Kidney epithelial cell (primary cell): ENCODE results near the gene SSR4. TPM values are rescaled to one million over a fixed set of nuclear protein-coding genes. Genes with fewer than 3 reads are reported as not detected.
A peak's percentile ranks its signal among the peaks of the same experiment; 100 is the strongest.

Source experiments
- DNase-seq: peaks from one replicate; pipeline ENCODE4 v3.0.0-alpha.2; 2010; ENCODE audit warnings: low read depth
- H3K27me3 ChIP-seq: 2 replicates; pipeline ENCODE4 v1.6.0; 2011; ENCODE audit warnings: low read length; ENCODE audit not compliant: control insufficient read depth, insufficient read depth
- H3K36me3 ChIP-seq: 2 replicates; pipeline ENCODE4 v1.5.1; 2011; ENCODE audit warnings: low read length; ENCODE audit not compliant: control insufficient read depth, insufficient read depth
- H3K4me3 ChIP-seq: 2 replicates; pipeline ENCODE4 v1.5.1; 2011; ENCODE audit warnings: low read depth, mild to moderate bottlenecking, control low read depth, low read length
- total RNA-seq: library from RNA; depleted of rRNA; stranded (reverse); fragments of >200 nt; gene quantifications from 2 replicates; pipeline ENCODE4 v1.2.3, GENCODE V29; 2015
- TF ChIP-seq, protein P1 (sequence below): IDR thresholded peaks from 2 replicates; pipeline ENCODE4 v1.5.1; 2011; ENCODE audit warnings: mild to moderate bottlenecking, moderate library complexity, low read length, control low read depth, inconsistent platforms; ENCODE audit not compliant: insufficient read depth, poor library complexity, severe bottlenecking

Gene SSR4
- total RNA-seq, 1 donor from 2014 or later = 300 TPM

DNA sequence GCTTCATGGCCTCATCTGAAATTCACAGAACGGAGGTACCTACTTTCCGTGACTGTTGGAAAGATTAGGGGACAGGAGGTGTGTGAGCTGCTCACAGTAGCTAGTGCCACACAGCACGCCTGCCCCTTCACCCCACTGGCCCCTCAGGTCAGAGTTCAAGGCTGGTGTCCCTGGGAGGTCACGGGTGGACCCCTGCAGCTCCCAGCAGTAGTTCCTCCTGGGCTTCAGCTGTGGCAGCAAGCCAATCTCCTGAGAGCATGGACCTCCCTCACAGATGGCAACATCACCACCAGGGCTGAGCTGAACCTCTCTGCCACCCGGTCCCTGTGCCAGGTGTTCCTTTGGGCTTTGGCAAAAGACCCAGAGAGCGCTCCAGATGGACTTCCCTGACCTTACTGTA is 2.1 kb upstream of the SSR4 start:
- TF ChIP-seq, protein P1, sequence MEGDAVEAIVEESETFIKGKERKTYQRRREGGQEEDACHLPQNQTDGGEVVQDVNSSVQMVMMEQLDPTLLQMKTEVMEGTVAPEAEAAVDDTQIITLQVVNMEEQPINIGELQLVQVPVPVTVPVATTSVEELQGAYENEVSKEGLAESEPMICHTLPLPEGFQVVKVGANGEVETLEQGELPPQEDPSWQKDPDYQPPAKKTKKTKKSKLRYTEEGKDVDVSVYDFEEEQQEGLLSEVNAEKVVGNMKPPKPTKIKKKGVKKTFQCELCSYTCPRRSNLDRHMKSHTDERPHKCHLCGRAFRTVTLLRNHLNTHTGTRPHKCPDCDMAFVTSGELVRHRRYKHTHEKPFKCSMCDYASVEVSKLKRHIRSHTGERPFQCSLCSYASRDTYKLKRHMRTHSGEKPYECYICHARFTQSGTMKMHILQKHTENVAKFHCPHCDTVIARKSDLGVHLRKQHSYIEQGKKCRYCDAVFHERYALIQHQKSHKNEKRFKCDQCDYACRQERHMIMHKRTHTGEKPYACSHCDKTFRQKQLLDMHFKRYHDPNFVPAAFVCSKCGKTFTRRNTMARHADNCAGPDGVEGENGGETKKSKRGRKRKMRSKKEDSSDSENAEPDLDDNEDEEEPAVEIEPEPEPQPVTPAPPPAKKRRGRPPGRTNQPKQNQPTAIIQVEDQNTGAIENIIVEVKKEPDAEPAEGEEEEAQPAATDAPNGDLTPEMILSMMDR = no peak
- no peak overlapping the region for H3K4me3 ChIP-seq
- no peak for DNase-seq
- H3K27me3 ChIP-seq = no peaks in the 10 kb centered on the region
- peaks cover 2% of the 10 kb centered on the region for H3K36me3 ChIP-seq

DNA sequence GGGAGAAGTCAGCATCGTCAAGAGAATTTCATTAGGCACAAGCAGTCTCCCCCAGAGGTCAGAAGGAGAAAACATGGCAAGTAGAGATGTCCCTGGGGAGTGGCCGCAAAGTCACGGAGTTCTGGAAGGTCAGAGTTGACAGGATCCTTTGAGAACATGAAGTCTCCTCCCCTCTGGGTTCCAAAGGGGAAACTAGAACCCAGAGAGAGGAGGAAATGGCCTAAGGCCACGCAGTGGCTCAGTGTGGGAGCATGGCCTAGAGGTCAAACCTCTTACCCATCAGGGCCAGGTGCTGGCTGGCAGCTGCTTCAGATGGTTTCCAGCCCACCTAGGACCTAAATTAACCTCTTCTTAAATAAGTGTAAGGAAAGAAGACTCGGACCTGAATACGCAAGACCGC is 1.2 kb upstream of the SSR4 start:
- Histone ChIP-seq H3K27me3 (no peaks in the 10 kb centered on the region), H3K4me3 (peak overlapping the region; percentile 79), H3K36me3 (peaks cover 2% of the 10 kb centered on the region)
- TF ChIP-seq, protein P1 = no peak
- no peak for DNase-seq

DNA sequence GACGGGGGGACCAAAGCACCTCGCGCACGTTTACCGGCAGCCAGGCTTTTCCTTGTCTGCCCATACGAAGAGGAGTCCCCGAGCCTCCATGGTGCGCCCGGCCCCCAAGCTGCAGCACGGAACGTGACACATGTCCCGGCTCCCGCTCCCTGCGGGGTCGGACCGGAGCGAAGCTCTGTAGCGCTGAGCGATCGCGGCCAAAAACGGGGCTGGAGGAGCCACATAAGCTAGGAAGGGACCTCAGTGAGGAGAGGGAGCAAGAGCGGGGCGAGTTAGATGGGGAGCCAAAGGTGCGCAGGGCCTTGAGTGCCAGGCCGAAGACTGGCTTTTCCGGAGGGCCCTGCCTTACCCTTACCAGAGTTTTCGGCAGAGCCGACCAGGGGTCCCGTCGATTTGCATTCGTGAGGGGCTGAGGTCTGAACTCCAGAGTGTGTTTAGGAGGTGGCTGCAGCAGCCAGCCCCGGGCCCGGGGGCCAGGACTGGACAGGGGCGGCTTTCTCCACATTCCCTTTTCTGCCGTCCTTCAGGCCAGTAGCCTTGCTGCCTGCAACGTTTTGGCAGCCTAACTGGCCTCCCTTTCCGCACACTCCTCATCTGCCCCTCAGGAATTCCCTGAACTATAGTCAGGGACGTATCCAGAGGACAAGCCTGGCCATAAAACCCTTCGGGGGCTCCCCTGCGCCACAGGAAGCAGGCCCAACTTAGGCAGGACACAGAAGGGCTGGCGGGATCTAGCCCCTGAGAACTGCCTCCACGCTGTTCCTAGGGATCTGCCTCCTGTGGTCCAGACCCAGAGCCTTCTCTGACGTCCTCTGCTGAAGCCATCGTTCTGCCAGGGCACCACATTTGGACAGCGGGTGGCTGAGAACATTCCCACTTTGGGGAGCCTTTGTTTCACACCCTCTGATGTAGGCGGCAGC is 689 bp downstream of the SSR4 start:
- TF ChIP-seq, protein P1 = no peak
- Histone ChIP-seq H3K27me3 (no peaks in the 10 kb centered on the region), H3K4me3 (peak overlapping the region; percentile 79), H3K36me3 (peaks cover 2% of the 10 kb centered on the region)
- no peak for DNase-seq

DNA sequence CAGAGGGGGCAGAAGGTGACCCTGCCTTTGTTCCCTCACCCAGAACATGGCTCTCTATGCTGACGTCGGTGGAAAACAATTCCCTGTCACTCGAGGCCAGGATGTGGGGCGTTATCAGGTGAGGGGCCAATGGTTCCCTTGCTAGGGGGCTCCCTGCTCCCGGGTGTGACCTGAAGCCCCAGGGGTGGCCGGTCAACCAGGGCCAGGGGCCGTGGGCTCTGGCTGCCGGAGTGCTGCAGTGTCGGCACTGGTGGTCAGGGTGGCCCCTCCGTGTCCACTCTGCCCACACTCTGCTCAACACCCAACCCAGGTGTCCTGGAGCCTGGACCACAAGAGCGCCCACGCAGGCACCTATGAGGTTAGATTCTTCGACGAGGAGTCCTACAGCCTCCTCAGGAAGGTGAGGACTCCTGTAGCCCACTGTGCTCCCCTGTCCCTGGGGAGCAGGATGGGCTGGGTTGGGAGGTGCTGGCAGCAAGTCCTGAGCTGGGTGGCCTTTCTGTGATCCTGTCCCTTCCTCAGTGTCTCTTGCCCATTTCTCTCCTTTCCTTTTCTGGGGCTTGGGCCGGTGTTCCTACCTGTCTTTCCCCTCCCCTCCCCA is 3.0 kb downstream of the SSR4 start:
- TF ChIP-seq, protein P1 = no peak
- Histone ChIP-seq H3K36me3 (peaks cover 2% of the 10 kb centered on the region), H3K27me3 (no peaks in the 10 kb centered on the region), H3K4me3 (no peak overlapping the region)
- DNase-seq = no peak

DNA sequence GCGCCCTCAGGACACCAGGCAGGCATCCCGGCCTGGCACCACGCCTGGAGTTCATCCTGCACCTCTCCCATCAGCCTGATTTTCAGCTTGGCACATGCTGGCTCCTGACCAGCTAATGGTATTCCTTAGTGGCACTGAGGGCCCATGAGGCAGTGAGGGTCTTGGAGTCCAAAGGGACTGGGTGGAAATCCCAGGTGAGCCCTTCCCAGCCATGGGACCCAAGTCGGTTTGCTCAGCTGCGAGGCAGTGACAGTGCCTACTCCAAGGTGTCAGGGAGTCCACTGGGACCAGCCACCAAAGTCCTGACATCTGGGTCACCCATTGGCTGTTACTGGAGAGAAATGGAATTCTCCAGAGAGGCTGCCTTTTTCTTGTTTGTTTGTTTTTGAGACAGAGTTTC is 4.9 kb downstream of the SSR4 start:
- DNase-seq = no peak
- peaks cover 2% of the 10 kb centered on the region for H3K36me3 ChIP-seq
- TF ChIP-seq, protein P1 = no peak
- no peaks in the 10 kb centered on the region for H3K27me3 ChIP-seq
- no peak overlapping the region for H3K4me3 ChIP-seq
